Measurements from ENCODE around the gene UBXN7.

DNA sequence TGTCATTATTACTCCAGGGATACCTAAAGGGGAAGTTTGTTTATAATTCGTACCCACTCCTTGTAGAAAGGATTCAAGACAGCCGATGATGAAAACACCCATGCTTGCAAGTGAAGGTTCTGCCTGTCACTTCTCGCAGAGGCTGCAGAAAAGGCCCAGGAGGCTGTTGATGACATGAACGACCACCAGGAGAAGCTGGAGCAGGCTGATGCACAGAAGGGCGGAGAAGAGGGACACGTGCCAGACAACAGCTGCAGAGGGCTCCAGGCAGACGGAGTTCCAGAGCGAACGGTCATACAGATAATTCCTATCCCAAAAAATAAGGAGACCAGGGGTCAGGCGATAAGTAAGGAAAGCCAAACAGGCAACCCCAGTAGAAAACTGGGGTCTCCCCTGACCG, 108.5 kb downstream of the UBXN7 start:
- no peak for TF ChIP-seq YY1 (IDR thresholded peaks at IDR 0.05; ENCODE audit: low read depth, low read length)
- TF ChIP-seq, protein P1, sequence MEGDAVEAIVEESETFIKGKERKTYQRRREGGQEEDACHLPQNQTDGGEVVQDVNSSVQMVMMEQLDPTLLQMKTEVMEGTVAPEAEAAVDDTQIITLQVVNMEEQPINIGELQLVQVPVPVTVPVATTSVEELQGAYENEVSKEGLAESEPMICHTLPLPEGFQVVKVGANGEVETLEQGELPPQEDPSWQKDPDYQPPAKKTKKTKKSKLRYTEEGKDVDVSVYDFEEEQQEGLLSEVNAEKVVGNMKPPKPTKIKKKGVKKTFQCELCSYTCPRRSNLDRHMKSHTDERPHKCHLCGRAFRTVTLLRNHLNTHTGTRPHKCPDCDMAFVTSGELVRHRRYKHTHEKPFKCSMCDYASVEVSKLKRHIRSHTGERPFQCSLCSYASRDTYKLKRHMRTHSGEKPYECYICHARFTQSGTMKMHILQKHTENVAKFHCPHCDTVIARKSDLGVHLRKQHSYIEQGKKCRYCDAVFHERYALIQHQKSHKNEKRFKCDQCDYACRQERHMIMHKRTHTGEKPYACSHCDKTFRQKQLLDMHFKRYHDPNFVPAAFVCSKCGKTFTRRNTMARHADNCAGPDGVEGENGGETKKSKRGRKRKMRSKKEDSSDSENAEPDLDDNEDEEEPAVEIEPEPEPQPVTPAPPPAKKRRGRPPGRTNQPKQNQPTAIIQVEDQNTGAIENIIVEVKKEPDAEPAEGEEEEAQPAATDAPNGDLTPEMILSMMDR (IDR thresholded peaks at IDR 0.05; ENCODE audit: control extremely low read depth in 1 of 3, insufficient read depth in 1 of 3, low read depth in 1 of 3, low read length in 3 of 3): peak; percentile 35 to 62 (median 44)
- TF ChIP-seq POLR2AphosphoS5 (IDR thresholded peaks at IDR 0.05; ENCODE audit: low read depth, low read length): no peak
- no peak for TF ChIP-seq JUN (IDR thresholded peaks at IDR 0.05; ENCODE audit: low read depth, low read length)
- TF ChIP-seq MAFK (IDR thresholded peaks at IDR 0.05; ENCODE audit: low read depth, low read length): no peak
- TF ChIP-seq RAD21 (IDR thresholded peaks at IDR 0.05 in 1 of 2, conservative IDR thresholded peaks at IDR 0.05 in 1 of 2; ENCODE audit: low read depth in 2 of 2, low read length in 2 of 2): peak; percentile 41 to 57; a peak in 3 of 4 replicates
- TF ChIP-seq KDM5A (IDR thresholded peaks at IDR 0.05; ENCODE audit: low read length): no peak
- TF ChIP-seq TAF1 (IDR thresholded peaks at IDR 0.05; ENCODE audit: low read depth, low read length): no peak
- TF ChIP-seq GABPA (IDR thresholded peaks at IDR 0.05; ENCODE audit: borderline replicate concordance, insufficient read depth, low read length): no peak
- TF ChIP-seq POLR2A (IDR thresholded peaks at IDR 0.05; ENCODE audit: control extremely low read depth in 1 of 2, low read depth in 2 of 2, low read length in 2 of 2): no peak
- no peak for TF ChIP-seq HDAC6 (IDR thresholded peaks at IDR 0.05; ENCODE audit: low read depth, low read length)
- no peak for TF ChIP-seq RBBP5 (IDR thresholded peaks at IDR 0.05; ENCODE audit: borderline replicate concordance, low read depth, low read length)
- TF ChIP-seq CEBPB (IDR thresholded peaks at IDR 0.05; ENCODE audit: low read depth, low read length): no peak

Data from H1 (cell line).